HepG2 (cell line): ENCODE measurements around the gene TMEM59.

Experiments used
- ATF1 ChIP-seq: IDR thresholded peaks from 2 replicates; pipeline ENCODE4 v1.6.1; 2016; ENCODE audit warnings: mild to moderate bottlenecking, control low read depth
- HNRNPK ChIP-seq: fragments of 200-400 bp; formaldehyde crosslinking; IDR thresholded peaks from 2 replicates; pipeline ENCODE4 v1.6.1; 2018; ENCODE audit warnings: low read length, low read depth, moderate library complexity, mild to moderate bottlenecking; ENCODE audit not compliant: poor library complexity, severe bottlenecking
- SP1 ChIP-seq, 2 experiments: fragments of 450-650 bp in 1 of 2; sonication (generic) in 1 of 2; formaldehyde crosslinking in 1 of 2; IDR thresholded peaks; 2 replicates each; pipeline versions ENCODE4 v1.4.0 to v1.6.1; 2016 to 2020; ENCODE audit warnings: missing genetic modification reagents in 1 of 2
- ZZZ3 ChIP-seq: sonication (generic); formaldehyde crosslinking; IDR thresholded peaks from 2 replicates; pipeline ENCODE4 v1.4.0; 2020; ENCODE audit warnings: missing genetic modification reagents, mild to moderate bottlenecking, borderline replicate concordance
- TF ChIP-seq, protein P1 (sequence below): sonication (generic); formaldehyde crosslinking; IDR thresholded peaks from 2 replicates; pipeline ENCODE4 v1.4.0; 2020; ENCODE audit warnings: missing genetic modification reagents

DNA sequence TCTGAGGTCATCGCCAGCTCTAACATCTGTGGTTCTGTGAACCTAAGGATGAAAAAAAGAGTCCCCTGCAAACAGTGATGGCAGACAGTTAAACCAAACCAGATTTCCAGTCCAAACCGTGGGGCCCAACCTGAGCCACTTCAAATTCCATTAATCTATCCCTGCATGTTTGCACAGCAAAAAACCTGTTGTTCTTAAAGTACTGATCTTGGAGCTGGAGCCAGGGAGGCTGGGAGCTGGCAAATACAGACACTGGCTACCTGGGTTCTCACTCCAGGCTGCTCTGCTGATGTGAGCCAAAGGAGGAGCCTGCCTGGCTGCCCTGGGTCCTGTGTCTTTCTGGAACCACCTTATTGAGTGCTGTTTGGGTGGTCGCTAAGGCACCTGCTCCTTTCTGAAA is 51.4 kb downstream of the TMEM59 start:
- TF ChIP-seq ZZZ3 (no peak), SP1 (IDR thresholded peaks at IDR 0.05) (no peak), SP1 (CRISPR knock-in tag; IDR thresholded peaks at IDR 0.05) (no peak), ATF1 (CRISPR knock-in tag) (no peak), HNRNPK (no peak)
- TF ChIP-seq, protein P1, sequence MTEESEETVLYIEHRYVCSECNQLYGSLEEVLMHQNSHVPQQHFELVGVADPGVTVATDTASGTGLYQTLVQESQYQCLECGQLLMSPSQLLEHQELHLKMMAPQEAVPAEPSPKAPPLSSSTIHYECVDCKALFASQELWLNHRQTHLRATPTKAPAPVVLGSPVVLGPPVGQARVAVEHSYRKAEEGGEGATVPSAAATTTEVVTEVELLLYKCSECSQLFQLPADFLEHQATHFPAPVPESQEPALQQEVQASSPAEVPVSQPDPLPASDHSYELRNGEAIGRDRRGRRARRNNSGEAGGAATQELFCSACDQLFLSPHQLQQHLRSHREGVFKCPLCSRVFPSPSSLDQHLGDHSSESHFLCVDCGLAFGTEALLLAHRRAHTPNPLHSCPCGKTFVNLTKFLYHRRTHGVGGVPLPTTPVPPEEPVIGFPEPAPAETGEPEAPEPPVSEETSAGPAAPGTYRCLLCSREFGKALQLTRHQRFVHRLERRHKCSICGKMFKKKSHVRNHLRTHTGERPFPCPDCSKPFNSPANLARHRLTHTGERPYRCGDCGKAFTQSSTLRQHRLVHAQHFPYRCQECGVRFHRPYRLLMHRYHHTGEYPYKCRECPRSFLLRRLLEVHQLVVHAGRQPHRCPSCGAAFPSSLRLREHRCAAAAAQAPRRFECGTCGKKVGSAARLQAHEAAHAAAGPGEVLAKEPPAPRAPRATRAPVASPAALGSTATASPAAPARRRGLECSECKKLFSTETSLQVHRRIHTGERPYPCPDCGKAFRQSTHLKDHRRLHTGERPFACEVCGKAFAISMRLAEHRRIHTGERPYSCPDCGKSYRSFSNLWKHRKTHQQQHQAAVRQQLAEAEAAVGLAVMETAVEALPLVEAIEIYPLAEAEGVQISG (CRISPR knock-in tag), result no peak
